EL (cell line): Measurements from ENCODE around the gene DCC.

Experiments used
- DNase-seq: peaks from one replicate; pipeline ENCODE4 v3.0.0-alpha.2; 2016

Gene DCC, protein sequence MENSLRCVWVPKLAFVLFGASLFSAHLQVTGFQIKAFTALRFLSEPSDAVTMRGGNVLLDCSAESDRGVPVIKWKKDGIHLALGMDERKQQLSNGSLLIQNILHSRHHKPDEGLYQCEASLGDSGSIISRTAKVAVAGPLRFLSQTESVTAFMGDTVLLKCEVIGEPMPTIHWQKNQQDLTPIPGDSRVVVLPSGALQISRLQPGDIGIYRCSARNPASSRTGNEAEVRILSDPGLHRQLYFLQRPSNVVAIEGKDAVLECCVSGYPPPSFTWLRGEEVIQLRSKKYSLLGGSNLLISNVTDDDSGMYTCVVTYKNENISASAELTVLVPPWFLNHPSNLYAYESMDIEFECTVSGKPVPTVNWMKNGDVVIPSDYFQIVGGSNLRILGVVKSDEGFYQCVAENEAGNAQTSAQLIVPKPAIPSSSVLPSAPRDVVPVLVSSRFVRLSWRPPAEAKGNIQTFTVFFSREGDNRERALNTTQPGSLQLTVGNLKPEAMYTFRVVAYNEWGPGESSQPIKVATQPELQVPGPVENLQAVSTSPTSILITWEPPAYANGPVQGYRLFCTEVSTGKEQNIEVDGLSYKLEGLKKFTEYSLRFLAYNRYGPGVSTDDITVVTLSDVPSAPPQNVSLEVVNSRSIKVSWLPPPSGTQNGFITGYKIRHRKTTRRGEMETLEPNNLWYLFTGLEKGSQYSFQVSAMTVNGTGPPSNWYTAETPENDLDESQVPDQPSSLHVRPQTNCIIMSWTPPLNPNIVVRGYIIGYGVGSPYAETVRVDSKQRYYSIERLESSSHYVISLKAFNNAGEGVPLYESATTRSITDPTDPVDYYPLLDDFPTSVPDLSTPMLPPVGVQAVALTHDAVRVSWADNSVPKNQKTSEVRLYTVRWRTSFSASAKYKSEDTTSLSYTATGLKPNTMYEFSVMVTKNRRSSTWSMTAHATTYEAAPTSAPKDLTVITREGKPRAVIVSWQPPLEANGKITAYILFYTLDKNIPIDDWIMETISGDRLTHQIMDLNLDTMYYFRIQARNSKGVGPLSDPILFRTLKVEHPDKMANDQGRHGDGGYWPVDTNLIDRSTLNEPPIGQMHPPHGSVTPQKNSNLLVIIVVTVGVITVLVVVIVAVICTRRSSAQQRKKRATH (N-terminal part only)

DNA sequence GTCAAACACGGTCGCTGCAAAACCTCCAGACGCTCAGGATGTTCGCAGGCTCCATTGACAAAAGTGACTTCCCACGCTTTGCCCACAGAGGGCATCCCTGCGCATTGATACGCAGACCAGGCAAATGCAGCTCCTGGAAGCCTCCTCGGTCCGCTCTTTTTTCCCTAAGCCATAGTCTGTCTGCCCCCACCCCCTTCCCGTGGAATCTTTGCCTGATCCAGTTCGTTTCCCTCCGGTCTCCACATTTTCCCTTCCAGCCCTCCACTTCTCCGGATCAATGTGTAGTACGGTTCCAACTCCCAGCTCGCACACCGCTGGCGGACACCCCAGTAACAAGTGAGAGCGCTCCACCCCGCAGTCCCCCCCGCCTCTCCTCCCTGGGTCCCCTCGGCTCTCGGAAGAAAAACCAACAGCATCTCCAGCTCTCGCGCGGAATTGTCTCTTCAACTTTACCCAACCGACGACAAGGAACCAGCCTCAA, at the start of gene DCC:
TSS of gene DCC (plus strand) at position 307 of the 481 bp plus-strand sequence. CDS start 591 bp downstream, outside the sequence.
- no peak for DNase-seq

DNA sequence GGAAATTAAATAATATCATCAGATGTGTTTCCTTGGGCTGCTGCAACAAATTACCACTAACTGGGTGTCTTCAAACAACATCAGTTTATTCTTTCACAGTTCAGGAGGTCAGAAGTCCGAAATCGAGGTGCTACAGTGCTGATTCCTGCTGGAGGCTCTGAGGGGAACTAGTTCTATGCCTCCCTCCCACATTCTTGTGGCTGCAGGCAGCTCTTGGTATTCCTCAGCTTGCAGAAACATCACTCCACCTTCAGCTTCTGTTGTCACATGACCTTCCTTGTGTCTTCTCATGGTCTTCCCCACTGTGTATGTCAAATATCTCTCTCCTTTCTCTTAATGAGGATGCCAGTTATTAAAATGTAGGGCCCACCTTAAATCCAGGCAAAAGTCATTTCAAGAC, 29.3 kb upstream of the DCC start:
- no peak for DNase-seq

DNA sequence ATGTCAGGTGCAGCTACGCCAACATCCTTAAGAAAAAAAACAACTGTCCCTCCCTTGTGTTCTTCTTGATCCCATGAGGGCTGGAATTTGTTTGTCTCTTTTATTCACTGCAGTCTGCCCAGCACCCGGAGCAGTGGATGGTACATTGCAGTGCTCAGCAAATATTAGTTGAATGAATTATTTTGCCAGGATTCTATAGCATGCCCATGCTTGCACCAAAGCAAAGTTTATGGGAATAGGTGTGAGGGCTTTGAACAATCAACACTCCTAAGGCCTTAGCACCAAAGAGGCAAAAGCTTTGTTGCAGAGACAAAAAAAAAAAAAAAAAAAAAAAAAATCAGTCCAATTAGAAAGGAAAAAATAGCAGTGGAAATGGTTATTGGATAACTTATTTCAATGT, 28.7 kb upstream of the DCC start:
- no peak for DNase-seq

DNA sequence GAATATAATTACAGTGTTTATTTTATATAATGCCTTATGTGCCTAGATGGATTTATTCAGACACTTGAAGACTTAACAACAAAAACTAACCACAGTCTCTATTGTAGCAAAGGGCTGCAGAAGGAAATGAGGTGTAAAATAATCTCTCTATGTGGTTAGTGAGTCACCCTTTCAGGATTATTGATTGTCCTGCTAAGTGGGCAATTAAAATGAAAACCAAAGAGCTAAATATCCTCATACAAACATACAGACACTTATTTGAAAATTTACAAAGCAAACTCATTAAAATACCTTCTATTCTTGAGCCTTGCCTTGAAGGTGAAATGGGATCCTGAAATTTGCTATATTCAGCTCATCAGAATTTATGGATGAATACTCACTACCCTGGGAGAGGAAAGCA, 27.7 kb upstream of the DCC start:
- no peak for DNase-seq

DNA sequence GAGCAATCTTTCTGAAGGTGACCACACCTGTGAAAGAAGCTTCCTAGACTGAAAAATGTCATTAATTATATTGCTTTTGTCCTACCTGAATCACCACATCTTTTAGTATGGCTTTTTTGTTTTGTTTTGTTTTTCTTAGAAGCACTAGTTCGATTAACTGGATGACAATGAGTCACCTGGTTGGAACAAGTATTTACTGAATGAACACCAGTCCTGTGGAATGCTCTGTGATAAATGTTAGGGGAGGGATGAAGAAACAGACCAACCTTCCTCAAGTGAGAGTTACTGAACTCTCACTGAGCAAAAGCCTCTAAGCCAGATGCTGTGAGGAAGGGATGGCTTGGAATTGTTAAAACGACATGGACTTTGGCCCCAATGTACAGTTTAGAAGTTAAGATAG, 26.8 kb upstream of the DCC start:
- DNase-seq, result no peak

DNA sequence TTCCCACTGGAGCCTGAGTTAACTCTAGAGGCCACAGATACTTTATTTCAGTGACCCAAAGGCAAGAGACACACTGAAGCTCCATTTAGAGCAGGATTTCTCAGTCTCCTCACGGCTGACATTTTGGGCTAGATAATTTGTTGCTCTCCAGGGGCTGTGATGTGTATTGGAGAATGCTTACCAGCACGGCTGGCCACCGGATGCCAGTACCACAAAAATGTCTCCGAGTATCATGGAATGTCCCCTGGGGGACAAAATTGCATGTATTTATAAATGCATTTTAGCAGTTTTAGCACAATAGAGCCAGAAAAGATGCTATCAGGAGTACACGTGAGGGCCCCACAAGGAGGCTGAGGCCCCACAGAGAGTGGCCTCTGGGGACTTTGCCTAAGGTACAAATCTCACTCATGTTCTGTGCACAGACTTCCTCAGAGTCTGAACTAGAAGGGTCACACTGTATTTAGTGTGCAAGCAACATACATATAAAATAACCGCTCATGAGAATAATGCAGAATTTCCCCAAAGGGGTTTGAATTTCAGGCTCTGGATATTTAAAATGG, 20.5 kb upstream of the DCC start:
- no peak for DNase-seq

DNA sequence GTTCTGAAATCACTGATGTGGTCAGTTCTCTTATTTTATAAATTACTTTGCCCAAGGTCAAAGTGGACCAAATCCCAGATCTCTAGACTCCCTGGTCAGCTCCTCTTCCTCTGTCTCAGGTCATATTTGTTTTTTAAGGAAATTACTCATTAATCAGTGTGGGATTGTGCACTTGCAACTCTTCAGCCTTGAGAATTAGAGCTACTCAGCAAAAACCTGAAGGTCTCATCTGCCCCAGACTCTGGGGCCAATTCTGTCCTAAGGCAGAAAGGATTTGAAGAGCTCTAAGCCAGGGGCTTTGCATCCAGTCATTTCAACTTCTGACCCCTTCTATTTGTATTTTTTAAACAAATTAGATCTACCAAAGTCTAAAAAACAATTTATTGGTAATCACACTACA, 17.7 kb upstream of the DCC start:
- no peak for DNase-seq

DNA sequence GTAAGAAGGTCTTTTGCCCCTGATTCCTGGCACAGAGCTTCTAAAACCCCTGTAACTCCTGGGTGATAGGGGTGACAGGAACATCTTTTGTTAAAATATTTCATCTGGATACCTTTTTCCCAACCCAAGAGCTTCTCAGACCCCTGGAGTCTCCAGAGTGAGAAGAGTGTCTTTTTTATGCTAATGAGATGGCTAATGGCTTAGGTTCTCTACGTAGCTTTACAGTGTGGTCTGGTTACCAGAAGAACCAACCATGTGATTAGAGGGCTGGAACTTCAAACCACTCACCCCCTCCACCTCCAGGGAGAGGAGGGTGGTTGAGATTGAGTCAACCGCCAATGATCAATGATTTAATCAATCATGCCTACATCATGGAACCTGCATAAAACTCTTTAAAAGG, 16.2 kb upstream of the DCC start:
- DNase-seq, result no peak

DNA sequence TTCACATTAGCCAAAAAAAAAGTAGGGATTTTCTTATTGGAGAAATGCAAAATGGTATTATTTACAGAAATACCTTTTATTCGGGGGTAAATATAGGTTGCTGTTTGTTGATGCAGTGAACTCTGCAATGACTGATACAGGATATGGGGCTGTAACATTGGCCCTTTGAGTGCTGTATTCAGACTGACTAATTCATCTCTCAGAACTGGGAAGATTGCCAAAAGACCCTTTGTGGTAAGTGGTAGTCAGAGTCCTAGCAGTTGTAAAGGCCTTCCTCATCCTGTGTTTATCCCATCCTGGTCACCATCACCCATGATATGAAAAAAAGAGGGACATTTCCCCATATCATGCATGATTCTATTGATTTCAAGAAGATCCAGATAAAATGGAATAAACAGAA, 14.0 kb upstream of the DCC start:
- no peak for DNase-seq

DNA sequence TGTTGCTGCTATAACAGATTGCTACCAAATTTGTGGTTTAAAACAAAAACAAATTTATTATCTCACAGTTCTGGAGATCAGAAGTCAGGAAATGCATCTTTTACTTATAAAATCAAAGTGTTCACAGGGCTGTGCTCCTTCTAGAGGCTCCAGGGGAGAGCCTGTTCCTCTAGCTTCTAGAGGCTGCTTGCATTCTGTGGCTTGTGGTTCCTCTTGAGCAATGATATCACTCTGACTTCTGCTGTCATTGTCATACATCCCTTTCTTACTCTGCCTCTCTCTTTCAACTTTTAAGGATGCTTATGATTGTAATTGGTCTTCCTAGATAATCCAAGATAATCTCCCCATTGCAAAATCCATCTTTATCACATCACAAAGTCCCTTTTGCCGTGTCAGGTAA, 6.1 kb upstream of the DCC start:
- DNase-seq, result no peak

DNA sequence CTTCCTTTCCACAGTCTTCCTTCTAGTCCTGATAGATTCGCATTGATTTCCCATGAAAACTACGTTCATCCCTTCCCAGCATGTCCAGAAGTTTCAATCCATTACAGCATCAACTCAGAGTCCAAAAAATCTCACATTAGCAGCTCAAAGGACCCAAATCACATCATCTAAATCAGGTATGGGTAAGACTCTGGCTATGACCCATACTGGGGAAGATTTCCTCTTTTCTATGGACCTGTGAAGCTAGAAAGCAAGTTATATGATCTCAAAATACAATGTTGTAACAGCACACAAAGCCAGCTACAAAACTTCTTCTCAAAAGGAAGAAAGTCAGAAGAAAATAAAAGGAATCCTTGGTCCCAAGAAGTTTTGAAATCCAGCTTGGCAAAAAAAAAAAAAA, 5.7 kb upstream of the DCC start:
- no peak for DNase-seq

DNA sequence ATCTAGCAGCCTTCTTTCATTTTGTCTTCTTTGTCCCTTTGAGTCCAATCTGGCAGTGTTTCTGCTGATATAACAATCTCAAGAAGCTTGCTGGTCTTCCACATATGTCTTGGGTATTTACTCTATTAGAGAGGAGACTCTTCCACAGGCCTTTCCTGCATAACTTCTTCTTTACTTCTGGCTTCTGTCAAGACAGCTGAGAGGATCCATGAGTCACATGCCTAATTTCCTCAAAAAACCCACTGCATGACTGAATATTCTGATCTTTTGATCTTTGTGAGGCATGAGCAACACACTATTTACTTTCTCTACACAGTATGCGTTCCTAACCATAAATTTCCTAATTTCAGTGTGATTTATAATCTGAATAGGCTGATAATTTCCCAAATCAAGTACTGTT, 5.1 kb upstream of the DCC start:
- no peak for DNase-seq

DNA sequence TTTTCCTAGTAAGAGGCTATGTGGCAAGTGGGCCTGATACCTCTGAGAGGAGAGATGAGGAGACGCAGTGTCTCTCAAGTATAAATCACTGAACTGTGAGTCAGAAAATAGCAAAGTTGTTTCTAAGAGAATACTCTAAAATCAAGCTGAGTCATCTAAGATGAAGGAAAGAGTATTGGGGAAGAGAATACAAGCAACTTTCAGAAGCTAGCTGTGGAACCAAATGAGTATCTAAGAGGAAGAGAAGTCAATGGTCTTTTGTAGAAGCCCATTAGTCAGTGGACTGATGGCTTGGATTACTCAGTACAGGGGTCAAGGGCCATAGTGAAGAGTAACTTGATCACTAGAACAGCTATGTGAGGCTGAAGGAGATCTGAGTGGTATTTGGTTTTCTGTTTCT, 2.7 kb upstream of the DCC start:
- no peak for DNase-seq

DNA sequence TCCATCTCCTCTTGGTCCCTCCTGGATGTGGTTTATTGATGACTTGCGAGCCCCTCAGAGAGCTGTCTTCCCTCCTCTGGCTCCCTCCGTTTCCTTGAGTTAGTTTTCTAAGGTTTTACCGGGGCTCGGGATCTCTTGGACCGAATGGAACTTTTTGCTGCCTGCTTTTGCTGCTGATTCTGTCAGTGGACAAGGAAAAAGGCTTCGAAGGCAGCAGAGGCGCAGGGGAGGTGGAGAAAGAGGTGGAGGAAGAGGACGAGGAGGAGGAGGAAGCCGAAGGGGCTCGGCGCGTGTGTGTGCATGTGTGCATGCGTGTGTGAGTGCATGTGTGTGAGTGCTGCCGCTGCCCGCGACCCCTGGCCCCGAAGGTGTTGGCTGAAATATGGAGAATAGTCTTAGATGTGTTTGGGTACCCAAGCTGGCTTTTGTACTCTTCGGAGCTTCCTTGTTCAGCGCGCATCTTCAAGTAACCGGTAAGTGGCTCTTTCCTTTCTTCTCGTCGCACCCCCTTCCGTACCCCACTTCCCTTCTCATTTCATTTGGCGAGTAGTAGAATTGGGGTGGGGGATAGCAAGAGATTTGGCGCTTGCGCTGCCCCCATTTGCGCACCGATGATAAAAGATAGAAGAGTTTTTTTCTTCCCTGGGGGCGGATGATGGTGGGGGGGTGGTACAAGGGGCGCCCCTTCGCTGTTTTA, 557 bp downstream of the DCC start:
- no peak for DNase-seq

DNA sequence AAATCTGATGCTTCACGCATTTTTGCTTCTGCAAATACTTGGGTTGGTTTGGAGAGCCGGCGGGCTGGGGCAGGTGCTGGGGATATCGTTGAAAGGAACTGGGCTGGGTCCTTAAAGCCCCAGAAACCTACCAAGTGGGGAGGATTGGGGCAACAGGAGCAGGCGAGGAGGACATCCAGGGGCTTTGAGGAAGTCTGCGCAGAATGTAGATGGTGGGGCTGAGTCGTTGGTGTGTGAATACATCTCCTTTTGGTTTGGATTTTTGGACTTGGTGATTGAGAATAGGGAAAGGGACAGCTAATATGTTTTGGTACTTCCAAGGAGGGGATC, 1.1 kb downstream of the DCC start:
- no peak for DNase-seq

DNA sequence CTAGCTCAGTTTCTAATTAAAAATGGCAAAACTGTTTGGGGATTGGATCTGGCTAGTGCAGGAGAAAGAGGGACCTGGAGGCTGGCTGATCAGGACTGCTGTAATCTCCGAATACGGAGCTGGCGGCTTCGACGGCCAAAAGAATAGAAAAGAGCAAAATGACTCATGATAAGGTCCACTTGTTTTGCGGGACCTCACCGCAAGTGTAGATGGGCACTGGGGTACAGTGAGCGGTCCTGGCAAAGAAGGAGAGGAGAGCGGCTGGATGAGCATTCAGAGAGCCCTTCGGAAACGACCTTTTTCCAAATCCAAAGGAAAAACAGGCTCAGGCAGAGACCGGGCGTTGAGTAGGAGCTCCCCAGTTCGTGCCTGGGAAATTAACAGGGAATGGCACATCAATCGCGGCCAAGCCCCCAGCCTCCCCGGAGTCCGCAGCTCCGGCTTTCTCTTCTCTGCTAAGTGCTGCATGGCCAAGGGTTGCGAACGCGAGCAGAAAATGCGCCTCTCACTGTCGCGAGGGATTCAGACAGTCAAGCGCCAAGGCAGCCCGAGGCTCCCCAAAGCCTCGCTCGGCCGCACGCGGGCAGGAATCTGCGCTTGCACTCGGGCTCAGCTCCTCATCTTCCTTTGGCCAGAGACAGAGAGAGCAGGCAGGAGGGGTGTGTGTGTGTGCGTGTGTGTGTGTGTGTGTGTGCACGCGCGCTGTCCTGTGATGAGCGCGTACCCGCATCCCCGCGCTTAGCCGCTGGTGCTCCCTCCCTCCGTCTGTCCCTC, 1.8 kb downstream of the DCC start:
- DNase-seq, result no peak

DNA sequence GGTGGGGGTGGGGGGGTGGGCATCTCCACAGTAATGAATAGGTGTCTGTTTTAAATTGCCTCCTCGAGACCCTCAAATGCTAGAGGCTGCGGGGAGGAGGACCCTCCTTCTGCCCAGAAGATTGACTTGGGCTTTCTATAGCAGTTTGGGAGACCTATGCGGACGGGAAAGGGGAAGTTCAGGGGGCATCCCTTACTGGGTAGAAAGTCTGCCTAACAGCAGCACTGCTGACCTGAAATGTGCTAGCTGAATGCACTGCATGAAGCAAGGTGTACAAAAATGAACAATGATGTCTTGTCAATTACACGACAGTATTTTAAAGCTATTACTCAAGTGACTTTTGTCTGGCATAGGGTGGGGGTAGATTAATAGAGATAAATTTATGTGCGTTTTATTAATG, 2.5 kb downstream of the DCC start:
- no peak for DNase-seq

DNA sequence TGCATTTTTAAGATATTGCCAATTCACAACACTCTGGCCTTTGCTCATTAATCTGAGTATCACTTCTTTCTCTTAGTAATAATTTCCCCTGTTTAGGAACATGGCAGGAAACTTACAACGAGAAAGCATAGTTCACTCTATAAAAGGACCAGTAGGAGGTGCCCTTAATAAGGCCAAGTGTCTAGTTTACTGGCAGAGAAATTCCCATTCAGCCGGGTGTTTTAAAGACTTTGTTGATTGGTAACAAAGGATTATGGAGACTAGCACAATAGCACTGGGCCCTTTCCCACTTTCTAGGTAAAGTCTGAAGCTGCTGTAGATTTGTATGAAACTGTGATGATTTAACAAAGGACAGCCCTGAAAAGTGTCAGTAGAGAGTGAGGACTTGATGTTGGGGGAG, 3.1 kb downstream of the DCC start:
- DNase-seq, result no peak

DNA sequence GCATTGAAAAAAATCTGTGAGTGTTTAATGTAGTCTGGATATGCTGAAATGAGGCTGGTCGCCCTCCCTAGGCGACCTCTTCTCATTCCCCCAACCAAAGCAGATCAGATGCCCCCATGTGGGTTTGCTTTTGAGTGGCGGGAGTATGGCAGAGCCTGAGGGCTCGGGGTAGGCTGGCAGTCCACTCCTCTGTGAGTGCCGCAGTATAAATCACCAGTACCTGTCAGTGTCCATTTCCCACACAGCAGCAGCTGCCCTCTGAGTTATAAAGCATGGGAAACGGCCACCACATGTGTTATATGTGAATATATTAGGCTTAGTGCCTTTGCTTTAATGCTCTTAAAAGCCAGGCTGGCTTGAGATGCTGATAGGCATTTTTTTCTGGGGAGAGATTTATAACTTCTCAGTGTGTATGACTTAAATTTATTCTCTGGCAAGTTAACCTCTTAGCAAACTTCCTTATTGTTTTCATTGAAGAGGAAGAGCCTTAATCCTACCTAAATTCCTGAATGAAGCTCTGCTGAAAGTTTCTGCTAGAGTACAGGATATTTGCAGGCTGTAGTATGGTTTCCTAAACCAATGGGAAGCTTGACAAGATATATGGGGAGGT, 3.8 kb downstream of the DCC start:
- DNase-seq, result no peak

DNA sequence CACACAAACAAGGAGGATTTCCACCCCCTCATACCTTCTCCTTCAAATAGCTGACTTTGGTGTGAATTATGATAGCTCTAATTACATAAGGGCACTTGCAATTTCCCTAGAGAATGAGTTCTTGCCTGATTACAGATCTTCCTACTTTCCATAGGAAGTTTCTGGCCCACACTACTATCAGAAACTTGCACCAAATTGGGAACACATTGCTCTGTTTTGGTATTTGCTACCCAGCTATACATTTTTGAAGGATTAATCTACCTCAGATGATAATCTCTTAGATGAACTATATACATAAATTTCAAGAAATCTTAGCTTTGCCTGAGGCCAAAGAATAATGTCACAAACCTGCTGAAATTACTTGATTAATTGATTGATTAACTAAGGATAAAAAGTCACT, 4.9 kb downstream of the DCC start:
- no peak for DNase-seq

DNA sequence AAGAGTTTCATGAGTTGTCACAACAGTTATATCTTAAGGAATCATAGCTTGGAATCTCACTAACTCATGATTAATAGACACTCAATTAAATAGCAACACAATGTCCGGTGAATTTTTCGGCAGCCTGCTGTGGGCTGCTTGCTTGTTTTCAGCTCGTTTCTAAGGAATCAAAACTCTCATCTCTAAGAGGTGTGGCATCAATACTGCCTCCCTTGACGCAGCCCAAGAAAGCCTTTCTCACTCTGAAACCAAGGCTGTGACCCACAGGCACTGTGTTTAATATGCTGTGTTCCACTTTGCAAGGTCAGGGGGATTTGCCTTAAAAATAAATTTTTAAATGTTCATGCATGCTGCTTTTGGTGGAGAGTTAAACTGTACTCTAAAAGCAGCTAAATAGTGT, 5.4 kb downstream of the DCC start:
- DNase-seq, result no peak

DNA sequence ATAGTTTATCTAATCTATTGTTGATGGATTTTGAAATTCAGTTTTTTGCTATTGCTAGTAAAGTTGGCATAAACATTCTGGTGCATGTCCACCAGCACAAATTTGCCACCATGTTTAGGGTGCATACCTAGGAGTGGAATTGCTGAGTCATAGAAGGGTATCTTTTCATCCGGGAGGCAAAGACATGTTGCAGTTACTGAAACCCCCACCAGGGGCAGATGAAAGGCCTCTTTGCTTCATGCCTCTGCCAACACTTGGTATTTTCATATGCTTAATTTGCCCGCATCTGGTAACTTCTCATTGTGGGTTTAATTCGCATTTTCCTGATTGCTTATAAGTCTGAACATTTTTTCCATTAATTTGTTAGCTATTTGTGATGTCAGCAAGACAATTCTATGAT, 8.2 kb downstream of the DCC start:
- no peak for DNase-seq
